Cardiac fibroblast (primary cell): ENCODE results near the gene JAZF1.
A peak's percentile ranks its signal among the peaks of the same experiment; 100 is the strongest.

Experiments
- DNase-seq, 2 donors: peaks; one replicate each; pipeline versions ENCODE4 v3.0.0 to v3.0.0-alpha.2; 2010; ENCODE audit warnings: low read depth in 2 of 2
- H3K4me3 ChIP-seq, 2 donors: replicated peaks in 1 of 2; 1 replicate in 1 of 2; 2 replicates in 1 of 2; pipeline ENCODE4 v1.5.1; 2011; ENCODE audit warnings: low read depth in 2 of 2, low read length in 2 of 2, mild to moderate bottlenecking in 2 of 2, moderate library complexity in 1 of 2
- TF ChIP-seq, protein P1 (sequence below): IDR thresholded peaks from one replicate; pipeline ENCODE4 v1.5.1; 2011; ENCODE audit warnings: low read depth, mild to moderate bottlenecking, low read length, inconsistent platforms

JAZF1 gene

GRCh38 chr7:27969346-27969745 lies 211.2 kb downstream of the JAZF1 start:
- H3K4me3 ChIP-seq: no peak overlapping the region
- TF ChIP-seq, protein P1, sequence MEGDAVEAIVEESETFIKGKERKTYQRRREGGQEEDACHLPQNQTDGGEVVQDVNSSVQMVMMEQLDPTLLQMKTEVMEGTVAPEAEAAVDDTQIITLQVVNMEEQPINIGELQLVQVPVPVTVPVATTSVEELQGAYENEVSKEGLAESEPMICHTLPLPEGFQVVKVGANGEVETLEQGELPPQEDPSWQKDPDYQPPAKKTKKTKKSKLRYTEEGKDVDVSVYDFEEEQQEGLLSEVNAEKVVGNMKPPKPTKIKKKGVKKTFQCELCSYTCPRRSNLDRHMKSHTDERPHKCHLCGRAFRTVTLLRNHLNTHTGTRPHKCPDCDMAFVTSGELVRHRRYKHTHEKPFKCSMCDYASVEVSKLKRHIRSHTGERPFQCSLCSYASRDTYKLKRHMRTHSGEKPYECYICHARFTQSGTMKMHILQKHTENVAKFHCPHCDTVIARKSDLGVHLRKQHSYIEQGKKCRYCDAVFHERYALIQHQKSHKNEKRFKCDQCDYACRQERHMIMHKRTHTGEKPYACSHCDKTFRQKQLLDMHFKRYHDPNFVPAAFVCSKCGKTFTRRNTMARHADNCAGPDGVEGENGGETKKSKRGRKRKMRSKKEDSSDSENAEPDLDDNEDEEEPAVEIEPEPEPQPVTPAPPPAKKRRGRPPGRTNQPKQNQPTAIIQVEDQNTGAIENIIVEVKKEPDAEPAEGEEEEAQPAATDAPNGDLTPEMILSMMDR: no peak
- no peak for DNase-seq

- no peak overlapping the region for H3K4me3 ChIP-seq
- TF ChIP-seq, protein P1: no peak
- no peak for DNase-seq
Observed at GRCh38 chr7:27967639-27968038, 213.0 kb downstream of the JAZF1 start.

DNA sequence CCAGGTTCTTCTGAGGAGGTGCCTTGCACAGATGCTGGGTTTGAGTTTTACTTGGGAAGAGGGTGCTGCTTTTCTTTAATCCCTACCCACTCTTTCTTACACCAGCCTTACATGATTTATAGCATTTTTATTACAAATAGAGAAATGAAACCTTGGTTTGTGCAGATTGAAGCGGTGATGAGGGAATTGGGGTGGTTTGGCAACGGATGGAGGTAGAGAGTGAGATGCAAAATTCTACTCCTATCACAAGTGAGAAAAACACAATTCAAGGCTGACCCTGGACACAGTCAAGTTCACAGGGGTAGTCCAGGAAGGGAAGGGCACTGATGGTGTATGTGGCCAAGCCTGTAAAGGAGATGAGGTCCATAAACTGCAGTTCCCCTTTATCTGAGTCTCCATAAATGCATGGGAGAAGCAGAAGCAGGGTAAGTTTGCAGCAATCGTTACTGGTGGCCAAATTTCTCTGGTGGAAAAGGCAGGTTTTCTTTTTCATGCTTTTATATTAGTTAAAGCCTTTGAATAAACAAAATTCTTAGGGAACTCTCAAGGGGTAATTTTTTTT lies 214.3 kb downstream of the JAZF1 start:
- TF ChIP-seq, protein P1: no peak
- DNase-seq: no peak
- no peak overlapping the region for H3K4me3 ChIP-seq

DNA sequence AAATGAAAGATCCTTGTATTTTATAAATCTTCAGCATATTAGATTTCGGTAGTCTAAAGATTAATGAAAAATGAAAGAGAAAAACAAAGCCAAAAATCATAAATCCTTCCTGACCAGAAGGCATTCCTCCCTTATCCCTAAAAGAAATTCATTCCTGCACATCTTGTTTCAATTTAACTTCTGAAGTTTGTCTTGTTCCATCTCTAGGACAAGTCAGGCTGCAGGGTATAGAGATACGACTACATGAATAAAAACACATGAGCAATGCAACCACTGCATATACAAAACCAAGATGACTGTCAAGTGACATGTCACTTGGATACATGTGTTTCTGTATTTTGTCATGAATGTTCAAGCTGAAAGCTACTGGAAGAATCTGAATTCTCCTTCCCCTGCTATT lies 214.9 kb downstream of the JAZF1 start:
- TF ChIP-seq, protein P1: no peak
- no peak overlapping the region for H3K4me3 ChIP-seq
- no peak for DNase-seq

GRCh38 chr7:27964820-27965219 lies 215.8 kb downstream of the JAZF1 start:
- TF ChIP-seq, protein P1: no peak
- no peak for DNase-seq
- H3K4me3 ChIP-seq: no peak overlapping the region

- TF ChIP-seq, protein P1: no peak
- no peak overlapping the region for H3K4me3 ChIP-seq
- DNase-seq: no peak
Observed at GRCh38 chr7:27963056-27963455, 217.5 kb downstream of the JAZF1 start.

DNA sequence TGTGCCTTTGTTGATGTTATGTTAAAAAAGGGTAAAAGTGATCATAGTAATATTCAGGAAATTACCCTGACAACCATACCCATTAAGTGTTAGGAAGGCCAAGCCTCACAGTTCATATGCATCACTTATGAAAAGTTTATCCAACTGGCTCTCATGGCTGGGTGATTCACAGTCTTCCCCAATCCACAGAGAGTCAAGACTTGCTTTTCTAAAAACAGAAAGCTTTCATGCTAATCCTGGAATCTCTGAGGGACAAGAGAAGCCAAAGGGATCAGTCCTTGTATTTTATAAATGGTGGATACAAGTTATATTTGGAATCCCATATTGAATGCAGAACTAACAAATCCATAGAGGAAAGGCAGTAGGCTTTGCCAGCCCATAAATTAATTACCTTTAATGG lies 218.3 kb downstream of the JAZF1 start:
- H3K4me3 ChIP-seq: no peak overlapping the region
- peak in 1 of 2 donors; percentile 9 for DNase-seq
- TF ChIP-seq, protein P1: no peak
